Measurements from ENCODE around the gene NMU. TPM values are rescaled to one million over a fixed set of nuclear protein-coding genes. Genes with fewer than 3 reads are reported as not detected.
"Not testable (repeated sequence)": the region's sequence is repeated elsewhere in the genome, so short reads cannot be mapped to it uniquely, and the experiment has no call there.

Gene NMU
- total RNA-seq, 6 experiments from 2014 or later = not detected

GRCh38 chr4:55625835-55626234 is 10.3 kb downstream of the NMU start:
- H3K36me3 Mint-ChIP-seq (ENCODE audit: low read depth) = no peaks in the 10 kb centered on the region
- H3K4me3 Mint-ChIP-seq = no peak overlapping the region
- no peak for TF ChIP-seq CTCF (IDR thresholded peaks at IDR 0.05)
- H3K27me3 Mint-ChIP-seq (ENCODE audit: insufficient read depth) = peaks cover 3% of the 10 kb centered on the region
- no peaks in the 10 kb centered on the region for H3K9me3 Mint-ChIP-seq
- no peak overlapping the region for H3K27ac Mint-ChIP-seq
- no peaks in the 10 kb centered on the region for H3K4me1 Mint-ChIP-seq (ENCODE audit: low read depth)
- DNase-seq = no peak

GRCh38 chr4:55624063-55624462 is 12.0 kb downstream of the NMU start:
- not testable (repeated sequence) for H3K4me1 Mint-ChIP-seq (ENCODE audit: low read depth); H3K9me3 Mint-ChIP-seq; DNase-seq; H3K36me3 Mint-ChIP-seq (ENCODE audit: low read depth); H3K4me3 Mint-ChIP-seq; H3K27me3 Mint-ChIP-seq (ENCODE audit: insufficient read depth); H3K27ac Mint-ChIP-seq

- Mint-ChIP-seq H3K27ac (no peak overlapping the region), H3K36me3 (ENCODE audit: low read depth) (no peaks in the 10 kb centered on the region), H3K27me3 (ENCODE audit: insufficient read depth) (peaks cover 2% of the 10 kb centered on the region; the same call in 1 of the 2 replicates), H3K4me1 (ENCODE audit: low read depth) (no peaks in the 10 kb centered on the region), H3K4me3 (no peak overlapping the region), H3K9me3 (no peaks in the 10 kb centered on the region)
- DNase-seq = no peak
- no peak for TF ChIP-seq CTCF (IDR thresholded peaks at IDR 0.05)
Observed at GRCh38 chr4:55618546-55619143, 17.5 kb downstream of the NMU start.

GRCh38 chr4:55617587-55618197 is 18.4 kb downstream of the NMU start:
- Mint-ChIP-seq H3K27me3 (ENCODE audit: insufficient read depth) (peaks cover 2% of the 10 kb centered on the region; the same call in 1 of the 2 replicates), H3K36me3 (ENCODE audit: low read depth) (no peaks in the 10 kb centered on the region), H3K4me3 (no peak overlapping the region), H3K4me1 (ENCODE audit: low read depth) (no peaks in the 10 kb centered on the region), H3K9me3 (no peaks in the 10 kb centered on the region), H3K27ac (no peak overlapping the region)
- no peak for TF ChIP-seq CTCF (IDR thresholded peaks at IDR 0.05)
- DNase-seq = no peak

GRCh38 chr4:55615008-55615407 is 21.1 kb downstream of the NMU start:
- no peaks in the 10 kb centered on the region for H3K4me1 Mint-ChIP-seq (ENCODE audit: low read depth)
- H3K36me3 Mint-ChIP-seq (ENCODE audit: low read depth) = no peaks in the 10 kb centered on the region
- DNase-seq = no peak
- H3K9me3 Mint-ChIP-seq = no peaks in the 10 kb centered on the region
- TF ChIP-seq CTCF (IDR thresholded peaks at IDR 0.05) = no peak
- no peak overlapping the region for H3K4me3 Mint-ChIP-seq
- no peak overlapping the region for H3K27ac Mint-ChIP-seq
- H3K27me3 Mint-ChIP-seq (ENCODE audit: insufficient read depth) = peaks cover 2% of the 10 kb centered on the region; the same call in 1 of the 2 replicates

GRCh38 chr4:55613621-55614020 is 22.5 kb downstream of the NMU start:
- TF ChIP-seq CTCF (IDR thresholded peaks at IDR 0.05) = no peak
- Mint-ChIP-seq H3K9me3 (no peaks in the 10 kb centered on the region), H3K27me3 (ENCODE audit: insufficient read depth) (peaks cover 2% of the 10 kb centered on the region; the same call in 1 of the 2 replicates), H3K4me3 (no peak overlapping the region), H3K27ac (no peak overlapping the region), H3K4me1 (ENCODE audit: low read depth) (peaks cover 6% of the 10 kb centered on the region), H3K36me3 (ENCODE audit: low read depth) (no peaks in the 10 kb centered on the region)
- no peak for DNase-seq
